Measurements from ENCODE around the gene RAB18. TPM values are rescaled to one million over a fixed set of nuclear protein-coding genes. Genes with fewer than 3 reads are reported as not detected.
A peak's percentile ranks its signal among the peaks of the same experiment; 100 is the strongest.

The RAB18 gene
- total and polyA plus RNA-seq, 9 of the 15 experiments (the other 6 are each of a cell fraction or from before 2014, with no cell fraction given), result 10.5 to 46.3 (median 32.5) TPM

DNA sequence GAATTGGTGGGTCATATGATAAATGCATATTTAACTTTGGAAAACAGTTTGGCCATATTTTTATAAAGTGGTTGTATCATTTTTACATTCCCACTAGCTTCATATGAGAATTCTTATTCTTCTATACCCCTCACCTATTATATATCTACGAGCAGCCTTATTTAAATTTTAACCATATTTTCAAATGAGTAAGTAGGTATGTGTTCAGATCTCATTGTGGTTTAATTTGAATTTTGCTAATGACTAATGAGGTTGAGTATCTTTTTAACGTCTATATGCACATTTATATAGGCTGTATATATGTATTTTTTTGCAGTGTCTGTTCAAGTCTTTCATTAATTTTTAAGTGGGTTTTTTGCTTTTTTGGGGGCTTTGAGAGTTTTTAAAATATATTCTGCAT, 14.2 kb downstream of the RAB18 start:
- WGBS (ENCODE audit: insufficient coverage, low coverage, missing lambda C conversion rate), result 79% methylated on average over 2 of the region's 2 CpGs

DNA sequence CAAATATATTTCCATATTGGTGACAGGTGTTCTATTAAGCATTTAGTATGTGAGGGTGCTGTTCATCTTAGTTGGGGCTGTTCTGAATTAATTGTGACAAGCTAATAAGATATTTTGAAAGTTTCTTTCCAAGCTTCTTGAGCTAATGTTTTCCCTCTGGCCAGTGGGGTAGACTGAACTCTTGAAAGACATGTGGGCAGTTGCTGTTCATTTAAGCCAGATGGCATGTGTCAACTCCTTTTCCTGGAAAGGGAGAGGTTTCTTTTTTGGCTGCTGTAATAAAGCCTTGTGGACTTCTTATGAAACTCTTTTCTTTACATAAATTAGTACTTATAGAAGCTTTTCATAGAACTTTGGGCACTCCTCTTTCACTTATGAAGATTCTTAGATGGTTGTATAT, 21.7 kb downstream of the RAB18 start:
- H3K27me3 ChIP-seq (ENCODE audit: control insufficient read depth in 2 of 2, insufficient read depth in 2 of 2, low read length in 2 of 2), result no peaks in the 10 kb centered on the region
- BruUV-seq (replicated peaks), result no TSS peak
- peak; percentile 78 for FAIRE-seq
- in situ Hi-C loops (cut with MboI), result no loop called here
- peak overlapping the region; percentile 91; the same call in 2 of the 3 replicates for H3K27ac ChIP-seq (ENCODE audit: extremely low read depth, low read depth, low read length)
- intact Hi-C loops (cut with micrococcal nuclease), result loop anchor here (2.0 to 10.0 kb wide), 2 partner anchors 21 to 281 kb away; partner anchors contain the start of genes ACBD5 and RAB18
- H4K20me1 ChIP-seq (replicated peaks; ENCODE audit: control insufficient read depth, insufficient read depth, low read length), result no peaks in the 10 kb centered on the region
- POLR2A ChIA-PET, result interaction anchor here (1.0 to 1.8 kb wide), 5 partner anchors 12 to 22 kb away, joined by 3 to 7 read pairs (median 3); partner anchors contain the start of gene RAB18
- peak in 2 of 4 experiments; percentile 31 to 50 for DNase-seq (ENCODE audit: extremely low read depth in 1 of 4, low spot score in 3 of 4)
- peaks cover 0 to 36% of the 10 kb centered on the region in 2 experiments; a peak in 4 of 5 replicates for H3K4me1 ChIP-seq (replicated peaks in 1 of 2; ENCODE audit: control insufficient read depth in 2 of 2, insufficient read depth in 2 of 2, low read length in 2 of 2)
- H3K9me1 ChIP-seq (ENCODE audit: control insufficient read depth, insufficient read depth, low read length), result no peaks in the 10 kb centered on the region
- ATAC-seq, result peak; percentile 44
- no peaks in the 10 kb centered on the region for H3K9me3 ChIP-seq (replicated peaks; ENCODE audit: control insufficient read depth, insufficient read depth, low read depth, low read length)
- peak overlapping the region in 1 of 2 experiments; percentile 27; a peak in 1 of 4 replicates for H3K9ac ChIP-seq (ENCODE audit: insufficient read depth in 1 of 2, low read depth in 2 of 2, low read length in 2 of 2)
- no peak overlapping the region for H2AFZ ChIP-seq (ENCODE audit: low read depth, low read length)
- CTCF ChIA-PET (ENCODE audit: low intra/inter-chr PET ratio), result no interaction called here
- no peak overlapping the region for H3K4me3 ChIP-seq
- no peaks in the 10 kb centered on the region for H3K36me3 ChIP-seq (ENCODE audit: control insufficient read depth, insufficient read depth, low read length)
- H3K79me2 ChIP-seq (ENCODE audit: control insufficient read depth, insufficient read depth, low read length), result peaks cover 95% of the 10 kb centered on the region
- H3K4me2 ChIP-seq (ENCODE audit: insufficient read depth, low read length), result no peak overlapping the region; the same call in 1 of the 2 replicates
- no peak for TF ChIP-seq ZNF324 (CRISPR knock-in tag; IDR thresholded peaks at IDR 0.05)
- peak; percentile 9 for TF ChIP-seq MEIS2 (IDR thresholded peaks at IDR 0.05; ENCODE audit: partially characterized antibody)
- peak; percentile 88 for TF ChIP-seq ZNF766 (CRISPR knock-in tag; conservative IDR thresholded peaks at IDR 0.05)
- no peak for TF ChIP-seq RBM25 (IDR thresholded peaks at IDR 0.05; ENCODE audit: low read depth, low read length, severe bottlenecking)
- TF ChIP-seq PML (IDR thresholded peaks at IDR 0.05; ENCODE audit: low read length), result no peak
- TF ChIP-seq STAT5A (IDR thresholded peaks at IDR 0.05; ENCODE audit: borderline replicate concordance, low read length), result peak; percentile 42; the same call in 1 of the 2 replicates
- TF ChIP-seq, protein P1, sequence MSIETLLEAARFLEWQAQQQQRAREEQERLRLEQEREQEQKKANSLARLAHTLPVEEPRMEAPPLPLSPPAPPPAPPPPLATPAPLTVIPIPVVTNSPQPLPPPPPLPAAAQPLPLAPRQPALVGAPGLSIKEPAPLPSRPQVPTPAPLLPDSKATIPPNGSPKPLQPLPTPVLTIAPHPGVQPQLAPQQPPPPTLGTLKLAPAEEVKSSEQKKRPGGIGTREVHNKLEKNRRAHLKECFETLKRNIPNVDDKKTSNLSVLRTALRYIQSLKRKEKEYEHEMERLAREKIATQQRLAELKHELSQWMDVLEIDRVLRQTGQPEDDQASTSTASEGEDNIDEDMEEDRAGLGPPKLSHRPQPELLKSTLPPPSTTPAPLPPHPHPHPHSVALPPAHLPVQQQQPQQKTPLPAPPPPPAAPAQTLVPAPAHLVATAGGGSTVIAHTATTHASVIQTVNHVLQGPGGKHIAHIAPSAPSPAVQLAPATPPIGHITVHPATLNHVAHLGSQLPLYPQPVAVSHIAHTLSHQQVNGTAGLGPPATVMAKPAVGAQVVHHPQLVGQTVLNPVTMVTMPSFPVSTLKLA (conservative IDR thresholded peaks at IDR 0.05), result peak in 1 of 2 experiments; percentile 52; a peak in 2 of 4 replicates
- TF ChIP-seq TCFL5 (CRISPR knock-in tag; conservative IDR thresholded peaks at IDR 0.05), result no peak

More for the DNA sequence above, 14.2 kb downstream of the RAB18 start:
- no peak overlapping the region for H3K27ac ChIP-seq (ENCODE audit: extremely low read depth, low read depth, low read length)
- CTCF ChIA-PET (ENCODE audit: low intra/inter-chr PET ratio), result no interaction called here
- TF ChIP-seq ZKSCAN1 (IDR thresholded peaks at IDR 0.05; ENCODE audit: low read depth, low read length) (no peak), CEBPG (CRISPR knock-in tag; IDR thresholded peaks at IDR 0.05) (no peak), CEBPG (tag; conservative IDR thresholded peaks at IDR 0.05 in 1 of 2, IDR thresholded peaks at IDR 0.05 in 1 of 2) (no peak), ZNF274 (IDR thresholded peaks at IDR 0.05; ENCODE audit: borderline replicate concordance, low read depth, low read length) (no peak)
- H3K4me2 ChIP-seq (ENCODE audit: insufficient read depth, low read length), result no peak overlapping the region
- ATAC-seq (no peak), DNase-seq (ENCODE audit: extremely low read depth in 1 of 4, low spot score in 3 of 4) (no peak), FAIRE-seq (no peak)
- H4K20me1 ChIP-seq (replicated peaks; ENCODE audit: control insufficient read depth, insufficient read depth, low read length), result peaks cover 3% of the 10 kb centered on the region; the same call in 1 of the 2 replicates
- in situ Hi-C loops (cut with MboI) (no loop called here), intact Hi-C loops (cut with micrococcal nuclease) (no loop called here)
- H3K27me3 ChIP-seq (ENCODE audit: control insufficient read depth in 2 of 2, insufficient read depth in 2 of 2, low read length in 2 of 2), result no peaks in the 10 kb centered on the region
- no peaks in the 10 kb centered on the region for H3K4me1 ChIP-seq (replicated peaks in 1 of 2; ENCODE audit: control insufficient read depth in 2 of 2, insufficient read depth in 2 of 2, low read length in 2 of 2)
- H3K9ac ChIP-seq (ENCODE audit: insufficient read depth in 1 of 2, low read depth in 2 of 2, low read length in 2 of 2), result no peak overlapping the region
- no TSS peak for BruUV-seq (replicated peaks)
- no peak overlapping the region for H3K4me3 ChIP-seq
- no peaks in the 10 kb centered on the region for H3K9me3 ChIP-seq (replicated peaks; ENCODE audit: control insufficient read depth, insufficient read depth, low read depth, low read length)
- no peaks in the 10 kb centered on the region for H3K9me1 ChIP-seq (ENCODE audit: control insufficient read depth, insufficient read depth, low read length)
- H3K36me3 ChIP-seq (ENCODE audit: control insufficient read depth, insufficient read depth, low read length), result peaks cover 26% of the 10 kb centered on the region
- POLR2A ChIA-PET, result no interaction called here
- H2AFZ ChIP-seq (ENCODE audit: low read depth, low read length), result no peak overlapping the region
- peaks cover 91% of the 10 kb centered on the region for H3K79me2 ChIP-seq (ENCODE audit: control insufficient read depth, insufficient read depth, low read length)

Measured in K562 (cell line).